K562 (cell line): ENCODE measurements around the gene GLT8D2. TPM values are rescaled to one million over a fixed set of nuclear protein-coding genes. Genes with fewer than 3 reads are reported as not detected.

ENCODE experiments used
- CBX1 ChIP-seq: sonication (generic); IDR thresholded peaks from 2 replicates; pipeline ENCODE4 v1.6.1; 2016; ENCODE audit warnings: antibody characterized with exemption, low read depth, mild to moderate bottlenecking
- CREB1 ChIP-seq, 2 experiments: sonication (generic) in 1 of 2; formaldehyde crosslinking in 1 of 2; IDR thresholded peaks; 2 replicates each; pipeline versions ENCODE4 v1.6.1 to v1.8.0; 2012 to 2022; ENCODE audit warnings: inconsistent platforms in 1 of 2, mild to moderate bottlenecking in 1 of 2, missing genetic modification reagents in 1 of 2, moderate library complexity in 1 of 2
- CREM ChIP-seq: IDR thresholded peaks from 2 replicates; pipeline ENCODE4 v1.6.1; 2014; ENCODE audit warnings: antibody characterized with exemption, low read depth
- CSDE1 ChIP-seq, 2 experiments: fragments of 450-650 bp; IDR thresholded peaks; 2 replicates each; pipeline ENCODE4 v1.6.1; 2016; ENCODE audit warnings: mild to moderate bottlenecking in 1 of 2
- EP300 ChIP-seq: IDR thresholded peaks from 2 replicates; pipeline ENCODE4 v1.6.1; 2012; ENCODE audit warnings: low read length, improper control_type of control experiment
- EP400 ChIP-seq: fragments of 450-650 bp; IDR thresholded peaks from 2 replicates; pipeline ENCODE4 v1.6.1; 2017; ENCODE audit warnings: antibody characterized with exemption, mild to moderate bottlenecking, moderate library complexity
- FOXO4 ChIP-seq: fragments of 450-650 bp; formaldehyde crosslinking; IDR thresholded peaks from 2 replicates; pipeline ENCODE4 v1.4.0; 2020; ENCODE audit warnings: mild to moderate bottlenecking, moderate library complexity
- JUND ChIP-seq, 2 experiments: IDR thresholded peaks; 2 replicates in 1 of 2; 3 replicates in 1 of 2; pipeline ENCODE4 v1.6.1; 2011; ENCODE audit warnings: borderline replicate concordance in 2 of 2, low read depth in 2 of 2, low read length in 2 of 2, improper control_type of control experiment in 1 of 2, missing biosample characterization in 1 of 2, missing genetic modification characterization in 1 of 2, missing genetic modification reagents in 1 of 2
- LEF1 ChIP-seq: fragments of 450-650 bp; IDR thresholded peaks from 2 replicates; pipeline ENCODE4 v1.6.1; 2016; ENCODE audit warnings: mild to moderate bottlenecking
- MEIS2 ChIP-seq: fragments of 450-650 bp; IDR thresholded peaks from 2 replicates; pipeline ENCODE4 v1.6.1; 2014; ENCODE audit warnings: mild to moderate bottlenecking; ENCODE audit not compliant: partially characterized antibody
- MYC ChIP-seq, 2 experiments: fragments of 250-450 bp in 1 of 2; sonication (Bioruptor Pico) in 1 of 2; IDR thresholded peaks; 2 replicates each; pipeline versions ENCODE4 v1.5.1 to v1.6.1; 2012 to 2021; ENCODE audit warnings: low read depth in 2 of 2, borderline replicate concordance in 1 of 2, improper control_type of control experiment in 1 of 2, low read length in 1 of 2, mild to moderate bottlenecking in 1 of 2, moderate library complexity in 1 of 2
- NKRF ChIP-seq: fragments of 450-650 bp; IDR thresholded peaks from 2 replicates; pipeline ENCODE4 v1.6.1; 2016; ENCODE audit warnings: borderline replicate concordance
- PKNOX1 ChIP-seq: fragments of 450-650 bp; IDR thresholded peaks from 2 replicates; pipeline ENCODE4 v1.6.1; 2016
- PRMT5 ChIP-seq: sonication (generic); formaldehyde crosslinking; IDR thresholded peaks from 2 replicates; pipeline ENCODE4 v1.5.0; 2020; ENCODE audit warnings: missing genetic modification reagents
- SIN3A ChIP-seq, 2 experiments: fragments of 150-350 bp in 1 of 2; IDR thresholded peaks; 2 replicates each; pipeline ENCODE4 v1.6.1; 2011 to 2016; ENCODE audit warnings: borderline replicate concordance in 2 of 2, low read depth in 2 of 2, low read length in 2 of 2, mild to moderate bottlenecking in 2 of 2, moderate library complexity in 2 of 2; ENCODE audit not compliant: control insufficient read depth in 1 of 2
- SMARCC2 ChIP-seq: fragments of 450-650 bp; IDR thresholded peaks from 2 replicates; pipeline ENCODE4 v1.6.1; 2017; ENCODE audit warnings: antibody characterized with exemption, moderate library complexity, mild to moderate bottlenecking, low read depth
- SOX6 ChIP-seq: fragments of 450-650 bp; IDR thresholded peaks from 2 replicates; pipeline ENCODE4 v1.6.1; 2014; ENCODE audit warnings: mild to moderate bottlenecking
- TCF3 ChIP-seq: sonication (generic); formaldehyde crosslinking; IDR thresholded peaks from 2 replicates; pipeline ENCODE4 v1.4.0; 2020; ENCODE audit warnings: mild to moderate bottlenecking, missing genetic modification reagents
- TRIM24 ChIP-seq, 2 experiments: fragments of 450-650 bp; IDR thresholded peaks; 2 replicates each; pipeline ENCODE4 v1.6.1; 2016
- polyA plus RNA-seq, 8 experiments: library from polyadenylated mRNA; depleted of rRNA in 4 of 8; stranded (reverse) in 5 of 8; unstranded in 3 of 8; fragments of >200 nt; fragmentation: Nextera tagmentation in 2 of 8; fragmentation: Illumina TruSeq in 1 of 8; extraction: Ambion mirVana in 2 of 8; extraction: Trizol in 1 of 8; gene quantifications; 2 replicates each; pipeline versions ENCODE4 v1.2.1 to v1.2.3, GENCODE V29; 2011 to 2014; ENCODE audit warnings: inconsistent platforms in 1 of 8, missing spikeins in 1 of 8
- total RNA-seq, 7 experiments: library from RNA; depleted of rRNA in 6 of 7; stranded (reverse); fragments of >200 nt in 6 of 7; fragmentation: Illumina TruSeq in 2 of 7; extraction: Trizol in 2 of 7; gene quantifications; 2 replicates each; pipeline versions ENCODE4 v1.2.1 to v1.2.3, GENCODE V29; 2011 to 2021; ENCODE audit warnings: low replicate concordance in 1 of 7

Gene GLT8D2
- total and polyA plus RNA-seq, 9 of the 15 experiments (the other 6 are each of a cell fraction or from before 2014, with no cell fraction given): 0.18 to 0.27 (median 0.18) TPM; not detected in 6

GRCh38 chr12:103960616-103961227, 89.3 kb downstream of the GLT8D2 start (continued):
- TF ChIP-seq EP400: peak; percentile 45; the same call in 1 of the 2 replicates
- TF ChIP-seq LEF1: peak; percentile 35; the same call in 1 of the 2 replicates
- peak; percentile 53 for TF ChIP-seq EP300
- TF ChIP-seq SMARCC2: 0 out of 2 replicates have a peak, but pooled peaks have one; percentile 30
- peak; percentile 65 for TF ChIP-seq MEIS2
- peak; percentile 80 for TF ChIP-seq CREM
- TF ChIP-seq SOX6: 0 out of 2 replicates have a peak, but pooled peaks have one; percentile 34
- no peak; a peak in 1 of 4 replicates for TF ChIP-seq TRIM24 (IDR thresholded peaks at IDR 0.05)
- no peak for TF ChIP-seq CBX1
- TF ChIP-seq PKNOX1: peak; percentile 83
- 0 out of 2 replicates have a peak, but pooled peaks have one; percentile 39 for TF ChIP-seq MYC (IDR thresholded peaks at IDR 0.05; ENCODE audit: low read depth, low read length)
- no peak for TF ChIP-seq MYC (CRISPR knock-in tag; IDR thresholded peaks at IDR 0.05; ENCODE audit: borderline replicate concordance, low read depth)
- TF ChIP-seq NKRF: peak; percentile 62; the same call in 1 of the 2 replicates
- TF ChIP-seq CSDE1 (IDR thresholded peaks at IDR 0.05): no peak
- TF ChIP-seq JUND (IDR thresholded peaks at IDR 0.05; ENCODE audit: borderline replicate concordance, low read depth, low read length): peak; percentile 53; the same call in 1 of the 2 replicates
- TF ChIP-seq JUND (tag; IDR thresholded peaks at IDR 0.05; ENCODE audit: borderline replicate concordance, low read depth, low read length): peak; percentile 71
- TF ChIP-seq TCF3 (CRISPR knock-in tag): peak; percentile 69
- TF ChIP-seq FOXO4: no peak
- peak; percentile 81 for TF ChIP-seq CREB1 (IDR thresholded peaks at IDR 0.05)
- TF ChIP-seq CREB1 (CRISPR knock-in tag; IDR thresholded peaks at IDR 0.05): peak; percentile 34; the same call in 1 of the 2 replicates
- TF ChIP-seq SIN3A (IDR thresholded peaks at IDR 0.05; ENCODE audit: borderline replicate concordance in 2 of 2, control insufficient read depth in 1 of 2, low read depth in 2 of 2, low read length in 2 of 2): peak; percentile 63 to 70; a peak in 2 of 4 replicates
- TF ChIP-seq PRMT5 (CRISPR knock-in tag): no peak
- TF ChIP-seq, all 486 proteins: peak for 43
